WTC11 (cell line): Measurements from ENCODE around the gene PCGF1. TPM values are rescaled to one million over a fixed set of nuclear protein-coding genes. Genes with fewer than 3 reads are reported as not detected.
A peak's percentile ranks its signal among the peaks of the same experiment; 100 is the strongest.

Experiments used
- ATAC-seq: fragments of 200-7000 bp; cut with Tn5 transposase; 2 replicates; pipeline ENCODE4 v1.10.0; 2021; ENCODE audit warnings: mild to moderate bottlenecking, moderate library complexity
- CTCF ChIA-PET: fragments of 300-600 bp; sonication (Branson Sonifier 250); formaldehyde crosslinking; loops from one replicate; lab custom pipeline; 2021; ENCODE audit warnings: antibody characterized with exemption; lab: Charles Lee
- POLR2A ChIA-PET: fragments of 350-600 bp; sonication (Branson Sonifier 250); formaldehyde crosslinking; loops from one replicate; lab custom pipeline; 2021; ENCODE audit warnings: antibody characterized with exemption; lab: Charles Lee
- DNase-seq: peaks from one replicate; pipeline ENCODE4 v3.0.0; 2021; ENCODE audit warnings: low spot score
- H3K27ac Mint-ChIP-seq: 2 replicates; pipeline ENCODE4 v1.8.0; 2021; ENCODE audit warnings: mixed read lengths
- H3K27me3 Mint-ChIP-seq: 2 replicates; pipeline ENCODE4 v1.8.0; 2021; ENCODE audit warnings: low read depth, mild to moderate bottlenecking, moderate library complexity, mixed read lengths
- H3K36me3 Mint-ChIP-seq: 2 replicates; pipeline ENCODE4 v1.8.0; 2021; ENCODE audit warnings: mixed read lengths
- H3K4me1 Mint-ChIP-seq: 2 replicates; pipeline ENCODE4 v1.8.0; 2022; ENCODE audit warnings: mixed read lengths
- H3K4me3 Mint-ChIP-seq: 2 replicates; pipeline ENCODE4 v1.8.0; 2021; ENCODE audit warnings: mild to moderate bottlenecking, moderate library complexity, mixed read lengths
- H3K9me3 Mint-ChIP-seq: 2 replicates; pipeline ENCODE4 v1.8.0; 2021; ENCODE audit warnings: mixed read lengths
- AFF4 ChIP-seq: sonication (generic); formaldehyde crosslinking; IDR thresholded peaks from 2 replicates; pipeline ENCODE4 v1.8.1; 2023; ENCODE audit warnings: mild to moderate bottlenecking, missing genetic modification reagents, borderline replicate concordance
- AR ChIP-seq: fragments of 250-450 bp; sonication (Bioruptor Pico); IDR thresholded peaks from 2 replicates; pipeline ENCODE4 v1.9.0; 2021; ENCODE audit warnings: mild to moderate bottlenecking
- CREM ChIP-seq: sonication (generic); formaldehyde crosslinking; IDR thresholded peaks from 2 replicates; pipeline ENCODE4 v1.8.1; 2022; ENCODE audit warnings: mild to moderate bottlenecking, missing genetic modification reagents, moderate library complexity
- CTCF ChIP-seq: fragments of 200-600 bp; IDR thresholded peaks from 2 replicates; pipeline ENCODE4 v1.8.0; 2022; ENCODE audit warnings: antibody characterized with exemption
- FOXJ3 ChIP-seq: sonication (generic); formaldehyde crosslinking; IDR thresholded peaks from 2 replicates; pipeline ENCODE4 v1.9.0; 2021; ENCODE audit warnings: missing genetic modification reagents, mild to moderate bottlenecking, borderline replicate concordance
- FOXP1 ChIP-seq: sonication (generic); formaldehyde crosslinking; IDR thresholded peaks from 2 replicates; pipeline ENCODE4 v1.8.0; 2022; ENCODE audit warnings: missing genetic modification reagents, mild to moderate bottlenecking, moderate library complexity, borderline replicate concordance
- GRHL2 ChIP-seq: fragments of 250-450 bp; sonication (Bioruptor Pico); IDR thresholded peaks from 2 replicates; pipeline ENCODE4 v1.8.0; 2022; ENCODE audit warnings: mild to moderate bottlenecking, moderate library complexity; ENCODE audit not compliant: insufficient replicate concordance, severe bottlenecking
- GTF2I ChIP-seq: fragments of 250-450 bp; sonication (Bioruptor Pico); conservative IDR thresholded peaks from 2 replicates; pipeline ENCODE4 v1.4.0; 2021; ENCODE audit warnings: mild to moderate bottlenecking
- JAZF1 ChIP-seq: fragments of 250-450 bp; sonication (Bioruptor Pico); IDR thresholded peaks from 2 replicates; pipeline ENCODE4 v1.9.0; 2021; ENCODE audit warnings: moderate library complexity, mild to moderate bottlenecking, inconsistent platforms
- KAT7 ChIP-seq: sonication (generic); formaldehyde crosslinking; IDR thresholded peaks from 2 replicates; pipeline ENCODE4 v1.8.1; 2023; ENCODE audit warnings: missing genetic modification reagents, mild to moderate bottlenecking, borderline replicate concordance
- SP1 ChIP-seq: sonication (generic); formaldehyde crosslinking; conservative IDR thresholded peaks from 2 replicates; pipeline ENCODE4 v1.8.1; 2022; ENCODE audit warnings: missing genetic modification reagents
- STAT6 ChIP-seq: sonication (generic); formaldehyde crosslinking; conservative IDR thresholded peaks from 2 replicates; pipeline ENCODE4 v1.8.1; 2023; ENCODE audit warnings: mild to moderate bottlenecking, low read depth, missing genetic modification reagents, moderate library complexity
- USF2 ChIP-seq: sonication (generic); formaldehyde crosslinking; IDR thresholded peaks from 2 replicates; pipeline ENCODE4 v1.8.1; 2023; ENCODE audit warnings: mild to moderate bottlenecking, missing genetic modification reagents, moderate library complexity
- ZNF416 ChIP-seq: fragments of 250-450 bp; sonication (Bioruptor Pico); IDR thresholded peaks from 2 replicates; pipeline ENCODE4 v1.9.0; 2021; ENCODE audit warnings: mild to moderate bottlenecking, inconsistent platforms
- total RNA-seq: library from RNA; stranded (reverse); gene quantifications from 3 replicates; pipeline ENCODE4 v1.2.3, GENCODE V29; 2021

Gene PCGF1
- total RNA-seq, 1 experiment from 2014 or later: 15.7 TPM

- H3K27ac Mint-ChIP-seq: peak overlapping the region; percentile 93
- H3K27me3 Mint-ChIP-seq: peaks cover 3% of the 10 kb centered on the region
- peaks cover 14% of the 10 kb centered on the region for H3K4me1 Mint-ChIP-seq
- H3K9me3 Mint-ChIP-seq: 0 out of 2 replicates have a peak, but pooled peaks cover 3% of the 10 kb centered on the region
- DNase-seq: no peak
- POLR2A ChIA-PET: interaction anchor here (0.8 to 1.4 kb wide), 3 partner anchors 25 to 71 kb away, joined by 3 to 7 read pairs (median 3); partner anchors contain the start of genes LOXL3 and WBP1
- no peak for TF ChIP-seq FOXJ3 (CRISPR knock-in tag)
- 0 out of 2 replicates have a peak, but pooled peaks have one; percentile 27 for TF ChIP-seq FOXP1 (CRISPR knock-in tag)
- CTCF ChIA-PET: interaction anchor here (0.7 to 2.2 kb wide), 7 partner anchors 12 to 137 kb away, joined by 3 to 9 read pairs (median 4); partner anchors contain the start of genes CCDC142, LOXL3, PCGF1 and TTC31
- peaks cover 34% of the 10 kb centered on the region for H3K36me3 Mint-ChIP-seq
- ATAC-seq: no peak
- peak overlapping the region; percentile 99 for H3K4me3 Mint-ChIP-seq
Observed at GRCh38 chr2:74528600-74529356, 21.3 kb upstream of the PCGF1 start.

- H3K36me3 Mint-ChIP-seq: peaks cover 28% of the 10 kb centered on the region
- POLR2A ChIA-PET: no interaction called here
- no peak overlapping the region for H3K27ac Mint-ChIP-seq
Observed at GRCh38 chr2:74527741-74528140, 20.2 kb upstream of the PCGF1 start.

GRCh38 chr2:74526649-74527230 lies 19.2 kb upstream of the PCGF1 start:
- no peak for ATAC-seq
- Mint-ChIP-seq H3K4me1 (peaks cover 14% of the 10 kb centered on the region), H3K27me3 (peaks cover 21% of the 10 kb centered on the region), H3K27ac (no peak overlapping the region), H3K9me3 (0 out of 2 replicates have a peak, but pooled peaks cover 3% of the 10 kb centered on the region), H3K36me3 (peaks cover 21% of the 10 kb centered on the region), H3K4me3 (peak overlapping the region; percentile 41)
- no peak for DNase-seq
- ChIA-PET POLR2A (interaction anchor here (0.6 to 1.1 kb wide), 2 partner anchors 18 to 44 kb away, joined by 3 to 4 read pairs; partner anchors contain the start of genes CCDC142 and TTC31), CTCF (interaction anchor here (1.0 to 1.5 kb wide), 6 partner anchors 9 to 51 kb away, joined by 3 to 5 read pairs (median 4); partner anchors contain the start of genes CCDC142 and TTC31)
- TF ChIP-seq AFF4 (CRISPR knock-in tag) (no peak), AR (CRISPR knock-in tag) (no peak), ZNF416 (CRISPR knock-in tag) (no peak), USF2 (CRISPR knock-in tag) (no peak), STAT6 (no peak), SP1 (CRISPR knock-in tag) (no peak), GTF2I (CRISPR knock-in tag) (no peak)

More at GRCh38 chr2:74527741-74528140, 20.2 kb upstream of the PCGF1 start:
- peaks cover 14% of the 10 kb centered on the region for H3K4me1 Mint-ChIP-seq
- peak overlapping the region; percentile 99 for H3K4me3 Mint-ChIP-seq
- H3K9me3 Mint-ChIP-seq: 0 out of 2 replicates have a peak, but pooled peaks cover 3% of the 10 kb centered on the region
- DNase-seq (no peak), ATAC-seq (no peak)
- CTCF ChIA-PET: no interaction called here
- TF ChIP-seq KAT7 (CRISPR knock-in tag): no peak
- no peak for TF ChIP-seq CREM
- TF ChIP-seq JAZF1 (CRISPR knock-in tag): no peak
- no peak for TF ChIP-seq GRHL2 (CRISPR knock-in tag)
- TF ChIP-seq CTCF: no peak
- peaks cover 11% of the 10 kb centered on the region for H3K27me3 Mint-ChIP-seq
